Thoracic aorta (tissue), 2 donors: Measurements from ENCODE around the gene TRPC4AP. TPM values are rescaled to one million over a fixed set of nuclear protein-coding genes. Genes with fewer than 3 reads are reported as not detected.

Source experiments
- ATAC-seq: fragments of 150-250 bp; one replicate; pipeline ENCODE4 v1.8.0; 2017; ENCODE audit warnings: low read depth; ENCODE audit not compliant: insufficient number of reproducible peaks, low FRiP score
- DNase-seq: peaks from one replicate; pipeline ENCODE4 v3.0.0-alpha.2; 2020; ENCODE audit warnings: low spot score
- H3K27ac ChIP-seq, 2 donors: fragments of 200-600 bp; sonication (generic); 1 replicate in 1 of 2; 2 replicates in 1 of 2; pipeline ENCODE4 v1.5.1; 2016; ENCODE audit warnings: mild to moderate bottlenecking in 2 of 2, moderate library complexity in 2 of 2
- H3K27me3 ChIP-seq: fragments of 200-600 bp; sonication (generic); replicated peaks from 2 replicates; pipeline ENCODE4 v1.6.0; 2016; ENCODE audit warnings: mild to moderate bottlenecking; ENCODE audit not compliant: insufficient read depth
- H3K36me3 ChIP-seq: fragments of 200-600 bp; sonication (generic); one replicate; pipeline ENCODE4 v1.5.1; 2016
- H3K4me1 ChIP-seq, 2 donors: fragments of 200-600 bp; sonication (generic); 1 replicate in 1 of 2; 2 replicates in 1 of 2; pipeline versions ENCODE4 v1.5.1 to v1.6.0; 2016; ENCODE audit warnings: low read depth in 2 of 2, mild to moderate bottlenecking in 1 of 2; ENCODE audit not compliant: control insufficient read depth in 1 of 2
- H3K4me3 ChIP-seq: fragments of 200-600 bp; sonication (generic); 2 replicates; pipeline ENCODE4 v1.5.1; 2016; ENCODE audit warnings: mild to moderate bottlenecking
- H3K9me3 ChIP-seq: fragments of 200-600 bp; sonication (generic); 2 replicates; pipeline ENCODE4 v1.5.1; 2016
- total RNA-seq, 2 donors: library from RNA; depleted of rRNA; stranded (reverse); fragments of >200 nt; gene quantifications; one replicate each; pipeline versions ENCODE4 v1.1.0 to v1.2.3, GENCODE V29; 2016
- TF ChIP-seq, protein P1 (sequence below): fragments of 200-600 bp; sonication (generic); IDR thresholded peaks from one replicate; pipeline ENCODE4 v1.5.1; 2019; ENCODE audit warnings: antibody characterized with exemption

Gene TRPC4AP
- total RNA-seq, 2 donors from 2014 or later, result 65.8 to 73.6 TPM

DNA sequence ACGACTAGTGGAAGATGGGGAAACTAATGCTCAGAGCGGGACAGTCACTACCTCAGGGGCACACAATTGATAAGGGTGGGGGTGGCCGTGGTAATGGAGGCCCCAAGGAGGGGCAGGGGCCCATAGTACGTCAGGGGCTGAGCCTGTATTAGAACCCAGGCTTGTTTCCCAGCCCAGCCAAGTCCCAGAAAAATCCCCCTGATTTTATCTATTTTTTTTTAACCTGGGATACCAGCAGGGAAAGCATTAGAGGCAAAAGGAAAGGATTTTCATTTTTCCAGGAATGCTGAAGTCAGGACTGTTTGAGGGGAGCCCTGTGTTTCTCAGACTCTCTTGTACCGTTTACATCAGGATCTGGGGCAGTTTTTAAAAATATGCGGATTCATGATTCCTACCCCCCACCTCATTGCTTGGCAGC, 136.6 kb downstream of the TRPC4AP start:
- Histone ChIP-seq H3K27ac (peak overlapping the region; percentile 86 to 92), H3K4me3 (peak overlapping the region; percentile 95), H3K36me3 (no peaks in the 10 kb centered on the region), H3K27me3 (no peaks in the 10 kb centered on the region), H3K9me3 (no peaks in the 10 kb centered on the region), H3K4me1 (peaks cover 8 to 16% of the 10 kb centered on the region in 2 donors)
- DNase-seq, result no peak
- TF ChIP-seq, protein P1, sequence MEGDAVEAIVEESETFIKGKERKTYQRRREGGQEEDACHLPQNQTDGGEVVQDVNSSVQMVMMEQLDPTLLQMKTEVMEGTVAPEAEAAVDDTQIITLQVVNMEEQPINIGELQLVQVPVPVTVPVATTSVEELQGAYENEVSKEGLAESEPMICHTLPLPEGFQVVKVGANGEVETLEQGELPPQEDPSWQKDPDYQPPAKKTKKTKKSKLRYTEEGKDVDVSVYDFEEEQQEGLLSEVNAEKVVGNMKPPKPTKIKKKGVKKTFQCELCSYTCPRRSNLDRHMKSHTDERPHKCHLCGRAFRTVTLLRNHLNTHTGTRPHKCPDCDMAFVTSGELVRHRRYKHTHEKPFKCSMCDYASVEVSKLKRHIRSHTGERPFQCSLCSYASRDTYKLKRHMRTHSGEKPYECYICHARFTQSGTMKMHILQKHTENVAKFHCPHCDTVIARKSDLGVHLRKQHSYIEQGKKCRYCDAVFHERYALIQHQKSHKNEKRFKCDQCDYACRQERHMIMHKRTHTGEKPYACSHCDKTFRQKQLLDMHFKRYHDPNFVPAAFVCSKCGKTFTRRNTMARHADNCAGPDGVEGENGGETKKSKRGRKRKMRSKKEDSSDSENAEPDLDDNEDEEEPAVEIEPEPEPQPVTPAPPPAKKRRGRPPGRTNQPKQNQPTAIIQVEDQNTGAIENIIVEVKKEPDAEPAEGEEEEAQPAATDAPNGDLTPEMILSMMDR, result no peak
- no peak for ATAC-seq

GRCh38 chr20:34955231-34956040, 137.2 kb downstream of the TRPC4AP start, which contains the start of the genes GSS and MYH7B:
TSS of gene GSS (minus strand) at chr20:34955806. CDS start at chr20:34951852, 3,954 bp downstream.
TSS of gene MYH7B (plus strand) at chr20:34955868. CDS start at chr20:34978006, 22,138 bp downstream.
- Histone ChIP-seq H3K9me3 (no peaks in the 10 kb centered on the region), H3K27me3 (no peaks in the 10 kb centered on the region), H3K36me3 (no peaks in the 10 kb centered on the region), H3K4me3 (peak within 1 kb of the TSS; percentile 95), H3K4me1 (peaks cover 8 to 16% of the 10 kb centered on the region in 2 donors), H3K27ac (peak within 1 kb of the TSS; percentile 86 to 92)
- peak; percentile 88 for ATAC-seq
- peak; percentile 93 for DNase-seq
- TF ChIP-seq, protein P1, result peak; percentile 51

GRCh38 chr20:34954904-34955230, 137.7 kb downstream of the TRPC4AP start:
- no peak for ATAC-seq
- Histone ChIP-seq H3K27me3 (no peaks in the 10 kb centered on the region), H3K9me3 (no peaks in the 10 kb centered on the region), H3K27ac (peak overlapping the region; percentile 86 to 92), H3K4me3 (peak overlapping the region; percentile 95), H3K36me3 (no peaks in the 10 kb centered on the region), H3K4me1 (peaks cover 8 to 16% of the 10 kb centered on the region in 2 donors)
- DNase-seq, result no peak
- TF ChIP-seq, protein P1, result no peak

- DNase-seq, result no peak
- ATAC-seq, result no peak
- peaks cover 8 to 16% of the 10 kb centered on the region in 2 donors for H3K4me1 ChIP-seq
- no peaks in the 10 kb centered on the region for H3K36me3 ChIP-seq
- no peaks in the 10 kb centered on the region for H3K9me3 ChIP-seq
- H3K27me3 ChIP-seq, result no peaks in the 10 kb centered on the region
- H3K4me3 ChIP-seq, result no peak overlapping the region
- TF ChIP-seq, protein P1, result no peak
- H3K27ac ChIP-seq, result no peak overlapping the region
Measured at GRCh38 chr20:34953960-34954359, 138.6 kb downstream of the TRPC4AP start.

GRCh38 chr20:34952671-34953070, 139.9 kb downstream of the TRPC4AP start:
- Histone ChIP-seq H3K9me3 (no peaks in the 10 kb centered on the region), H3K36me3 (no peaks in the 10 kb centered on the region), H3K4me1 (peaks cover 8 to 16% of the 10 kb centered on the region in 2 donors), H3K4me3 (no peak overlapping the region), H3K27ac (no peak overlapping the region), H3K27me3 (no peaks in the 10 kb centered on the region)
- ATAC-seq, result no peak
- no peak for DNase-seq
- TF ChIP-seq, protein P1, result no peak

Other genes starting within 250 kb of the TRPC4AP start
- 10 to 100 TPM; 22.2 to 41.4 TPM for gene GGT7, start 220.0 kb downstream of the TRPC4AP start, total RNA-seq
- gene ACSS2, start 216.2 kb downstream of the TRPC4AP start, total RNA-seq, result 10 to 100 TPM; 65.9 to 95.4 TPM
- 10 to 100 TPM; 36.5 to 40.5 TPM for gene GSS, start 137.0 kb downstream of the TRPC4AP start, total RNA-seq
- gene MYH7B, start 136.9 kb downstream of the TRPC4AP start, total RNA-seq, result under 1 TPM; 0.14 to 0.27 TPM
- gene EDEM2, start 54.5 kb upstream of the TRPC4AP start, total RNA-seq, result 10 to 100 TPM; 24.6 to 25.3 TPM
- 10 to 100 TPM; 66.9 to 74.7 TPM for gene PROCR, start 79.3 kb upstream of the TRPC4AP start, total RNA-seq
- gene MMP24, start 133.9 kb upstream of the TRPC4AP start, total RNA-seq, result under 1 TPM; 0.27 to 0.71 TPM
- 10 to 100 TPM; 38.1 to 38.3 TPM for gene MMP24OS, start 185.3 kb upstream of the TRPC4AP start, total RNA-seq
- 10 to 100 TPM; 46.2 to 76.6 TPM for gene EIF6, start 192.0 kb upstream of the TRPC4AP start, total RNA-seq
- gene FAM83C, start 199.6 kb upstream of the TRPC4AP start, total RNA-seq, result not detected